ENCODE results near the gene HSPA1B.
"Not testable (repeated sequence)": the region's sequence is repeated elsewhere in the genome, so short reads cannot be mapped to it uniquely, and the experiment has no call there.

HSPA1B gene

GRCh38 chr6:31829633-31830283 lies 2.2 kb downstream of the HSPA1B start:
- DNase-seq = peak; percentile 63

DNA sequence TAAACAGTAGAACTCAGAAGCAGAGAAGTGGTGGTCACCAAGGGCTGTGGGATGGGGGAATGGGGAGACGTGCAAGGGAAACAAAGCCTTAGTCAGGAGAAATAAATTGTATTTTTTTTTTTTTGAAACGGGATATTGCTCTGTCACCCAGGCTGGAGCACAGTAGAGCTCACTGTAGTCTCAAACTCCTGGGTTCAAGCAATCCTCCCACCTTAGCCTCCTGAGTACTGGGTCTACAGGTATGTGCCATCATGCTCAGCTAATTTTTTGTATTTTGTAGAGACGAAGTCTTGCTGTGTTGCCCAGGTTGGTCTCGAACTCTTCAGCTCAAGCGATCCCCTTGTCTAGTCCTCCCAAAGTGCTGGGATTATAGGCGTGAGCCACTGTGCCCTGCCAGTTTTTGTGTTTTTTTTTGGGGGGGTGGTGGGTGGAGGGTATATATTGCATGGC lies 3.4 kb downstream of the HSPA1B start:
- no peak for DNase-seq

DNA sequence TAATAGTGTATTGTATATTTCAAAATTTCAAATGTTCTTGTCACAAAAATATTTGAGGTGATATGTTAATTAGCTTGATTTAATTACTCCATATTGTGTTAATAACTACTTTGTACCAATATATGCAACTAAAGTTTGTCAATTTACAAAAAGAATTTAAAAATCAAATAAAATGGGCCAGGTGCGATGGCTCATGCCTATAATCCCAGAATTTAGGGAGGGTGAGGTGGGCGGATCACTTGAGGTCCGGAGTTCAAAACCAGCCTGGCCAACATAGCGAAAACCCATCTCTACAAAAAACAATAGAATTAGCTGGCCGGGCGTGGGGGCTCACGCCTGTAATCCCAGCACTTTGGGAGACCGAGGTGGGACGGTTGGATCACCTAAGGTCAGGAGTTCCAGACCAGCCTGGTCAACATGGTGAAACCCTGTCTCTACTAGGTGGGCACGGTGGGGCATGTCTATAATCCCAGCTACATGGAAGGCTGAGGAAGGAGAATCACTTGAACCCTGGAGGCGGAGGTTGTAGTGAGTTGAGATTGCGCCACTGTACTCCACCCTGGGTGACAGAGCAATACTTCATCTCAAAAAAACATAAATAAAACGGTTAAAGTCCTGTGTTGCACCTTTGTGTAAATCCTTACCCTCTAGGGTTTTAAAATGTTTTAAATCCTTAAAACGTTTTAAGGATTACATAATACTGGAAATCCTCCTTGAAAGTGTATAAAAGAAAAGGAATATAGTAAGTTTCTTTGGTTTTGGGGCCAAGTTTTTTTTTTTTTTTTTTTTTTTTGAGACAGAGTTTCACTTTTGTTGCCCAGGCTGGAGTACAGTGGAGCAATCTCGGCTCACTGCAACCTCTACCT lies 4.0 kb downstream of the HSPA1B start:
- DNase-seq = no peak

DNA sequence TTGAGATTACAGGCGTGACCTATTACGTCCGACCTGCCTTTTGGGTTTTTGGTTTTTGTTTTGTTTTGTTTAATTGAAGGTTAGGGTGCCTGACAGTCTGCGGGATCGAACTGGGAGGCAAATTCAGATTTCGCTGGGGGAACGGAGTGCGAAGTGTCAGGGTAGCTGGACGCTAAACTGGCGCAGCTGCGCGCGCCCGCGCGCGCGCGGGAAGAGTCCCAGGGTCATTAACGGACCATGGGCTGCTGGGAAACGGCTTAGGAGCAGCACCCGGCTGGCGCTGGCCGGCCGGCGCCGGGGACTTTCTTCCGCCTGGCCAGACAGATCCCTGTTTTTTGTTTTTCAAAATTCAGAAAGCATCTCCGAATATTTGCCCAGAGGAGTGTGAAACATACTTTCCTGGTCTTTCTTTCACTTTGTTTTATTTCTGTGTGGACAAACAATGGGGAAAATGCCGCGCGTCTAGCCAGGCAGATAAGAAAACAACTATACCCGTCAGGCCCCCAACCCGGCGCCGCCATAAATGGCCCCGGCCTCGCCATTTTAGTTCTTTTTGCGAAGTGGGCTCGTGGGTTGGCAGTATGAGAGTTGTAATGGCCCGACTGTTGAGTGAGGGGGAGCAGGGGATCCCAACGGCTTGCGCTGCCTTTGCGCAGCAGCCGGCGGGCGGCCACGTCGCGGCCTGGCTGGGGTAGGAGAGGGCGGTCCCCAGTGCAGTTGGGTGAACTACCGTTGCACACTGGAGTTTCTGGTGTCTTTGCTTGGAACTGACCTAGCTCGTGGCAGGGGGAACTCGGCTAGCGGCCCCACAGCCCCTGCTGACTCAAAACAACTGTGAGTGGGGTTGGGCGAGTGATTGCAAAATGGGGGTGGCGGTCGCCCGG lies 7.1 kb downstream of the HSPA1B start:
- peak; percentile 86 for DNase-seq

DNA sequence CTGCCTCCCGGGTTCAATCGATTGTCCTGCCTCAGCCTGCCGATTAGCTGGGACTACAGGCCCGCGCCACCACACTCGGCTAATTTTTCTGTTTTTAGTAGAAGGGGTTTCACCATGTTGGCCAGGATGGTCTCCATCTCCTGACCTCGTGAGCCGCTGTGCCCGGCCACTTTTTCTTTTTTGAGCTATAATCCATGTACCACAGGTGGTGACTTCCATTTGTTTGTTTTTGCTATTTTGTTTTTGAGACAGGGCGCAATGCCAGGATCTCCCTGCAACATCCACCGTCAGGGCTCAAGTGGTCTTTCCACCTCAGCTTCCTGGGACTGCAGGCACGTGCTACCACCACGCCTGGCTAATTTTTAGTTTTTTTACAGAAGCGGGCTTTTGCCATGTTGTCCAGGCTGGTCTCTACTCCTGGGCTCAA lies 8.5 kb downstream of the HSPA1B start:
- DNase-seq = no peak

GRCh38 chr6:31836474-31837368 lies 9.2 kb downstream of the HSPA1B start:
- no peak for DNase-seq

DNA sequence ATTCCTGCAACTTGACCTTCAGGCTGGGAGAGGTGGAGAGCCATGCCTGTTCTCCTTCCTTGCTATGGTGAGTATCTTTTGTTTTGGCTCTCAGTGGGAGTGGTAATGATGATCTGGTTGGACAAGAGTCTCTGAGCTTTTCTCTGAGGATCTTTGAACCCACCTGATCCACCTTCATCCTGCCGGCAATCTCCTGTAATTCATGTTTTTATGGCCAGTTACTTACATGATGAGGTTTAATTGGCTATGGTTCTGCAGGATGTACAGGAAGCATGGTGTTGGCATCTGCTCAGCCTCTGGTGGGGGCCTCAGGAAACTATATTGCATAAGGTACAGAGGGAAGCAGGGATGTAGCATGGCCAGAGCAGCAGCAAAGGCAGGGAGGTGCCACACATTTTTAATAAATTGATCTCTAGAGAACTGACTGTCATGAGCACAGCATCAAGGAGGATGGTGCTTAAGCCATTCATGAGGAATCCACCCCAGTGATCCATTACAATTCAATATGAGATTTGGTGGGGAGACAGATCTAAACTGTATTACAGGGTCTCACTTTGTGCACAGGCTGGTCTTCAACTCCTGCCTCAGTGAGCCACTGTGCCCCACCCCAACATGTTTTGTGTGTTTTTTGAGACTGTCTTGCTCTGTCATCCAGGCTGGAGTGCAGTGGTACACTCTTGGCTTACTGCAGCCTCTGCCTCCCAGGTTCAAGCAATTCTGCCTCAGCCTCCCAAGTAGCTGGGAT lies 10.0 kb downstream of the HSPA1B start:
- no peak for DNase-seq

DNA sequence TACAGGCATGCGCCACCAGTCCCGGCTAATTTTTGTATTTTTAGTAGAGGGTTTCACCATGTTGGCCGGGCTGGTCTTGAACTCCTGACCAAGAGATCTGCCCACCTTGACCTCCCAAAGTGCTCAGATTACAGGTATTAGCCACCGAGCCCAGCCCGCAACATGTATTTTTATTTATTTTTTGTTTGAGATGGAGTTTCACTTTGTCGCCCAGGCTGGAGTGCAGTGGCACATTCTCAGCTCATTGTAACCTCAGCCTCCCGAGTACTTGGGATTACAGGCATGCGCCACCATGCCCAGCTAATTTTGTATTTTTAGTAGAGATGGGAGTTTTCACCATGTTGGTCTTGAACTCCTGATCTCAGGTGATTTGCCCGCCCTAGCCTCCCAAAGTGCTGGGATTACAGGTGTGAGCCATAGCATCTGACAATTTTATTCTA lies 10.6 kb downstream of the HSPA1B start:
- not testable (repeated sequence) for DNase-seq

- no peak for DNase-seq
Measured at GRCh38 chr6:31838968-31839367, 11.4 kb downstream of the HSPA1B start.

DNA sequence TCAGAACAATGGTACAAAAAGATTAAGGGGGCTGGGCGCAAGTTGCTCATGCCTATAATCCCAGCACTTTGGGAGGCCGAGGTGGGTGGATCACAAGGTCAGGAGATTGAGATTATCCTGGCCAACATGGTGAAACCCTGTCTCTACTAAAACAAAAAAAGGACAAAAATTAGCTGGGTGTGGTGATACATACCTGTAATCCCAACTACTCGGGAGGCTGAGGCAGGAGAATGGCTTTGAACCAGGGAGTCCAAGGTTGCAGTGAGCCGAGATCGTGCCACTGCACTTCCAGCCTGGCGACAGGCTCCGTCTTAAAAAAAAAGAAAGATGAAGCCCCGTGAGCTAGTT lies 12.2 kb downstream of the HSPA1B start:
- not testable (repeated sequence) for DNase-seq

DNA sequence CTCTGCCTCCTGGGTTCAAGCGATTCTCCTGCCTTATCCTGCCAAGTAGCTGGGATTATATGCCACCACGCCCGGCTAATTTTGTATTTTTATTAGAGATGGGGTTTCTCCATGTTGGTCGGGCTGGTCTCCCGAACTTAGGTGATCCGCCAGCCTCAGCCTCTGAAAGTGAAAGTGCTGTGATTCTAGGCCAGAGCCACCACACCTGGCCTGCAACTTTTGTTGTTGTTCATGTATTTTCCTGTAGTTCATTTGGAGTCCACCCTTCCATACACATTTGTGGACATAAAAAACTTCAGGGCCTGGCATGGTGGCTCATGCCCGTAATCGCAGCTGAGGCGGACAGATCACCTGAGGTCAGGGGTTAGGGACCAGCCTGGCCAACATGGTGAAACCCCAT lies 14.5 kb downstream of the HSPA1B start:
- no peak for DNase-seq

- no peak for DNase-seq
Measured at GRCh38 chr6:31844507-31844906, 17.0 kb downstream of the HSPA1B start.

GRCh38 chr6:31847276-31847978 lies 19.9 kb downstream of the HSPA1B start:
- DNase-seq = no peak

- no peak for DNase-seq
Measured at GRCh38 chr6:31850765-31851484, 23.4 kb downstream of the HSPA1B start.

DNA sequence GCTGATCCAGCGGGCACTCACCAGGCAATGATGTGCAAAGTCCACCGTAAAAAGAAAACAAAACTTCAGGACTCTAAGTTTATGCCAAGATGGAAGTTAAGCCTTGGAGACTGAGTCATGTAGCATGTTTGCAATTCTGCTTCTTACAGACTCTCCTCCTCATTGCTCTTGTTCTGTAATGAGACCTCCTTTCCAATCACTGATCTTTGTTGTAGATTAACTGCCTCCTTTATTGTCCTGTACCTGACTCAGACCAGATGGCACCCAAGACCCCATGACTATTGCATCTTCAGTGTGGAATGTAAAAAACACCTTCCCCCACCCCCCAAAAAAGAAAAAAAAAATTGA lies 23.9 kb downstream of the HSPA1B start:
- DNase-seq = no peak

- not testable (repeated sequence) for DNase-seq
Measured at GRCh38 chr6:31851980-31852718, 24.6 kb downstream of the HSPA1B start.

- not testable (repeated sequence) for DNase-seq
Measured at GRCh38 chr6:31857774-31858173, 30.2 kb downstream of the HSPA1B start.

- no peak for DNase-seq
Measured at GRCh38 chr6:31858707-31859106, 31.2 kb downstream of the HSPA1B start.

GRCh38 chr6:31859923-31860322 lies 32.4 kb downstream of the HSPA1B start:
- DNase-seq = no peak

Measured in CD4-positive, alpha-beta T cell treated with Interleukin-10 for 1 hour (primary cell).